ENCODE measurements around the gene TTC19. TPM values are rescaled to one million over a fixed set of nuclear protein-coding genes. Genes with fewer than 3 reads are reported as not detected.

The TTC19 gene
- total RNA-seq, 1 donor from 2014 or later = 22.9 TPM

- DNase-seq (ENCODE audit: low spot score) = no peak
- Mint-ChIP-seq H3K4me3 (ENCODE audit: unreplicated experiment) (no peak overlapping the region), H3K27me3 (ENCODE audit: low read depth) (no peaks in the 10 kb centered on the region), H3K27ac (ENCODE audit: unreplicated experiment) (peak overlapping the region; percentile 77), H3K4me1 (ENCODE audit: low read depth) (peaks cover 37% of the 10 kb centered on the region), H3K36me3 (ENCODE audit: low read depth) (peaks cover 3% of the 10 kb centered on the region), H3K9me3 (ENCODE audit: low read depth) (no peaks in the 10 kb centered on the region)
- TF ChIP-seq CTCF (IDR thresholded peaks at IDR 0.05) = peak; percentile 38
Observed at GRCh38 chr17:15954222-15954621, 45.4 kb upstream of the TTC19 start.

- peaks cover 44% of the 10 kb centered on the region for H3K4me1 Mint-ChIP-seq (ENCODE audit: low read depth)
- TF ChIP-seq CTCF (IDR thresholded peaks at IDR 0.05) = no peak
- H3K27me3 Mint-ChIP-seq (ENCODE audit: low read depth) = no peaks in the 10 kb centered on the region
- no peak overlapping the region for H3K4me3 Mint-ChIP-seq (ENCODE audit: unreplicated experiment)
- DNase-seq (ENCODE audit: low spot score) = no peak
- no peak overlapping the region for H3K27ac Mint-ChIP-seq (ENCODE audit: unreplicated experiment)
- H3K9me3 Mint-ChIP-seq (ENCODE audit: low read depth) = no peaks in the 10 kb centered on the region
- H3K36me3 Mint-ChIP-seq (ENCODE audit: low read depth) = no peaks in the 10 kb centered on the region
Observed at GRCh38 chr17:15955793-15956541, 43.7 kb upstream of the TTC19 start.

- no peak for DNase-seq (ENCODE audit: low spot score)
- no peak for TF ChIP-seq CTCF (IDR thresholded peaks at IDR 0.05)
- Mint-ChIP-seq H3K27ac (ENCODE audit: unreplicated experiment) (no peak overlapping the region), H3K36me3 (ENCODE audit: low read depth) (no peaks in the 10 kb centered on the region), H3K4me1 (ENCODE audit: low read depth) (peaks cover 50% of the 10 kb centered on the region), H3K9me3 (ENCODE audit: low read depth) (no peaks in the 10 kb centered on the region), H3K4me3 (ENCODE audit: unreplicated experiment) (no peak overlapping the region), H3K27me3 (ENCODE audit: low read depth) (no peaks in the 10 kb centered on the region)
Observed at GRCh38 chr17:15957206-15957605, 42.4 kb upstream of the TTC19 start.

GRCh38 chr17:15957608-15958307 lies 41.9 kb upstream of the TTC19 start:
- H3K4me1 Mint-ChIP-seq (ENCODE audit: low read depth) = peaks cover 49% of the 10 kb centered on the region
- no peaks in the 10 kb centered on the region for H3K9me3 Mint-ChIP-seq (ENCODE audit: low read depth)
- H3K36me3 Mint-ChIP-seq (ENCODE audit: low read depth) = no peaks in the 10 kb centered on the region
- TF ChIP-seq CTCF (IDR thresholded peaks at IDR 0.05) = no peak
- DNase-seq (ENCODE audit: low spot score) = no peak
- H3K27me3 Mint-ChIP-seq (ENCODE audit: low read depth) = no peaks in the 10 kb centered on the region
- no peak overlapping the region for H3K4me3 Mint-ChIP-seq (ENCODE audit: unreplicated experiment)
- no peak overlapping the region for H3K27ac Mint-ChIP-seq (ENCODE audit: unreplicated experiment)

GRCh38 chr17:15958484-15958854 lies 41.2 kb upstream of the TTC19 start:
- TF ChIP-seq CTCF (IDR thresholded peaks at IDR 0.05) = no peak
- Mint-ChIP-seq H3K4me1 (ENCODE audit: low read depth) (peaks cover 45% of the 10 kb centered on the region), H3K36me3 (ENCODE audit: low read depth) (no peaks in the 10 kb centered on the region), H3K27ac (ENCODE audit: unreplicated experiment) (peak overlapping the region; percentile 80), H3K9me3 (ENCODE audit: low read depth) (no peaks in the 10 kb centered on the region), H3K4me3 (ENCODE audit: unreplicated experiment) (no peak overlapping the region), H3K27me3 (ENCODE audit: low read depth) (no peaks in the 10 kb centered on the region)
- no peak for DNase-seq (ENCODE audit: low spot score)
